ENCODE measurements around the gene MLXIP. TPM values are rescaled to one million over a fixed set of nuclear protein-coding genes. Genes with fewer than 3 reads are reported as not detected.

Gene MLXIP
- total RNA-seq, 1 experiment from 2014 or later, result 32.4 TPM

- Mint-ChIP-seq H3K27me3 (ENCODE audit: low read depth) (no peaks in the 10 kb centered on the region), H3K4me3 (no peak overlapping the region), H3K9me3 (no peaks in the 10 kb centered on the region), H3K27ac (no peak overlapping the region), H3K36me3 (ENCODE audit: insufficient read depth in 1 of 3, low read depth in 3 of 3) (no peaks in the 10 kb centered on the region), H3K4me1 (peaks cover 8 to 14% of the 10 kb centered on the region in 2 experiments)
- Histone ChIP-seq H2BK20ac (ENCODE audit: low read depth, low read length, poor library complexity, severe bottlenecking) (no peak overlapping the region), H3K23ac (ENCODE audit: insufficient read length, low read depth, low read length) (no peak overlapping the region), H2BK120ac (ENCODE audit: low read depth, low read length, poor library complexity, severe bottlenecking) (no peak overlapping the region), H3K27ac (ENCODE audit: insufficient read length, low read depth, low read length) (no peak overlapping the region), H3K23me2 (ENCODE audit: insufficient read length, low read depth, low read length, poor library complexity, severe bottlenecking) (no peaks in the 10 kb centered on the region), H3K79me2 (ENCODE audit: insufficient read depth, low read length) (peaks cover 2% of the 10 kb centered on the region; the same call in 1 of the 2 replicates), H3K18ac (ENCODE audit: insufficient read length, low read depth, low read length) (no peak overlapping the region), H2BK12ac (ENCODE audit: insufficient read length, low read depth, low read length) (no peak overlapping the region), H3K4me2 (ENCODE audit: insufficient read depth, insufficient read length, low read length) (no peak overlapping the region), H2BK15ac (ENCODE audit: low read depth, low read length) (no peak overlapping the region), H2AFZ (ENCODE audit: low read length) (no peak overlapping the region), H3K4me1 (ENCODE audit: insufficient read depth, low read length) (no peaks in the 10 kb centered on the region), H3K79me1 (ENCODE audit: insufficient read depth, low read depth, low read length, poor library complexity, severe bottlenecking) (no peaks in the 10 kb centered on the region), H4K5ac (ENCODE audit: insufficient read length, low read depth, low read length) (no peak overlapping the region), H3K4ac (ENCODE audit: low read depth, low read length) (no peak overlapping the region), H4K91ac (ENCODE audit: insufficient read length, low read depth, low read length) (no peak overlapping the region), H3T11ph (ENCODE audit: low read length) (no peak overlapping the region), H2BK5ac (ENCODE audit: insufficient read length, low read length) (no peak overlapping the region), H2AK5ac (ENCODE audit: insufficient read length, low read length) (no peak overlapping the region), H4K8ac (replicated peaks; ENCODE audit: insufficient read length, low read depth, low read length) (no peak overlapping the region), H3K9me3 (ENCODE audit: control insufficient read depth, low read depth, low read length) (no peaks in the 10 kb centered on the region), H3K9ac (ENCODE audit: extremely low read depth, insufficient read length, low read length) (no peak overlapping the region), H3K14ac (ENCODE audit: insufficient read depth, low read length) (no peak overlapping the region), H4K20me1 (ENCODE audit: control insufficient read depth, insufficient read depth, insufficient read length) (no peaks in the 10 kb centered on the region), H3K56ac (ENCODE audit: insufficient read length, low read depth, low read length) (no peak overlapping the region), H3K27me3 (ENCODE audit: insufficient read depth, low read length) (no peaks in the 10 kb centered on the region)
- no CpG with 5 or more reads among the region's 2 CpGs for WGBS (ENCODE audit: extremely low coverage, insufficient read length, low lambda C conversion rate)
- no peak for TF ChIP-seq CTCF (conservative IDR thresholded peaks at IDR 0.05)
- DNase-seq, result no peak
These were observed 32.6 kb downstream of the MLXIP start for GRCh38 chr12:122111089-122111641.

Data from H9 (cell line).